D341Med (cell line): Measurements from ENCODE around the gene GADD45A.

Experiments used
- DNase-seq: peaks from one replicate; pipeline ENCODE4 v3.0.0; 2012; ENCODE audit warnings: low spot score

The GADD45A gene

GRCh38 chr1:67689267-67690017 lies 4.4 kb downstream of the GADD45A start:
- no peak for DNase-seq

- no peak for DNase-seq
Measured at GRCh38 chr1:67690018-67690363, 5.0 kb downstream of the GADD45A start.

- no peak for DNase-seq
Measured at GRCh38 chr1:67690411-67690810, 5.4 kb downstream of the GADD45A start.

- no peak for DNase-seq
Measured at GRCh38 chr1:67691712-67692111, 6.7 kb downstream of the GADD45A start.

GRCh38 chr1:67695963-67696362 lies 11.0 kb downstream of the GADD45A start:
- no peak for DNase-seq

GRCh38 chr1:67696708-67697107 lies 11.7 kb downstream of the GADD45A start:
- DNase-seq: no peak

- no peak for DNase-seq
Measured at GRCh38 chr1:67700220-67700619, 15.2 kb downstream of the GADD45A start.

- DNase-seq: no peak
Measured at GRCh38 chr1:67700692-67701410, 15.8 kb downstream of the GADD45A start.

GRCh38 chr1:67701876-67702275 lies 16.9 kb downstream of the GADD45A start:
- DNase-seq: no peak

GRCh38 chr1:67704351-67704750 lies 19.4 kb downstream of the GADD45A start:
- DNase-seq: no peak

GRCh38 chr1:67705735-67706453 lies 20.9 kb downstream of the GADD45A start:
- no peak for DNase-seq

GRCh38 chr1:67708606-67709005 lies 23.6 kb downstream of the GADD45A start:
- no peak for DNase-seq

- no peak for DNase-seq
Measured at GRCh38 chr1:67710417-67710816, 25.4 kb downstream of the GADD45A start.

- no peak for DNase-seq
Measured at GRCh38 chr1:67711158-67711854, 26.3 kb downstream of the GADD45A start.

GRCh38 chr1:67711855-67712212 lies 26.8 kb downstream of the GADD45A start:
- DNase-seq: no peak

- no peak for DNase-seq
Measured at GRCh38 chr1:67713057-67713846, 28.3 kb downstream of the GADD45A start.

- DNase-seq: no peak
Measured at GRCh38 chr1:67715819-67716218, 30.8 kb downstream of the GADD45A start.

- DNase-seq: no peak
Measured at GRCh38 chr1:67716800-67717199, 31.8 kb downstream of the GADD45A start.

GRCh38 chr1:67717876-67718275 lies 32.9 kb downstream of the GADD45A start:
- DNase-seq: no peak

- no peak for DNase-seq
Measured at GRCh38 chr1:67719329-67720196, 34.6 kb downstream of the GADD45A start.

- DNase-seq: no peak
Measured at GRCh38 chr1:67721112-67721511, 36.1 kb downstream of the GADD45A start.
